HepG2 (cell line): ENCODE data around the gene SLC22A5. TPM values are rescaled to one million over a fixed set of nuclear protein-coding genes. Genes with fewer than 3 reads are reported as not detected.

Experiments used
- EP300 ChIP-seq, 3 experiments: sonication (generic) in 1 of 3; formaldehyde crosslinking in 1 of 3; IDR thresholded peaks; 2 replicates each; pipeline versions ENCODE4 v1.5.1 to v1.6.1; 2011 to 2020; ENCODE audit warnings: low read depth in 2 of 3, low read length in 2 of 3, borderline replicate concordance in 1 of 3, improper control_type of control experiment in 1 of 3, mild to moderate bottlenecking in 1 of 3, missing genetic modification reagents in 1 of 3, moderate library complexity in 1 of 3
- FLYWCH1 ChIP-seq: sonication (generic); formaldehyde crosslinking; IDR thresholded peaks from 2 replicates; pipeline ENCODE4 v1.8.1; 2023; ENCODE audit warnings: mild to moderate bottlenecking, missing genetic modification reagents
- HNF4G ChIP-seq, 2 experiments: sonication (generic) in 1 of 2; formaldehyde crosslinking in 1 of 2; IDR thresholded peaks; 2 replicates each; pipeline versions ENCODE4 v1.4.0 to v1.6.1; 2011 to 2020; ENCODE audit warnings: borderline replicate concordance in 2 of 2, low read depth in 2 of 2, mild to moderate bottlenecking in 2 of 2, low read length in 1 of 2, missing genetic modification reagents in 1 of 2, moderate library complexity in 1 of 2
- HNRNPH1 ChIP-seq: fragments of 200-400 bp; formaldehyde crosslinking; optimal IDR thresholded peaks from 2 replicates; pipeline ENCODE3; 2017; ENCODE audit warnings: mild to moderate bottlenecking, low read depth, low read length
- HOXA5 ChIP-seq: sonication (generic); formaldehyde crosslinking; IDR thresholded peaks from 2 replicates; pipeline ENCODE4 v1.4.0; 2020; ENCODE audit warnings: missing genetic modification reagents
- MTF1 ChIP-seq: sonication (generic); formaldehyde crosslinking; IDR thresholded peaks from 2 replicates; pipeline ENCODE4 v1.5.0; 2020; ENCODE audit warnings: missing genetic modification reagents
- MYNN ChIP-seq: sonication (generic); formaldehyde crosslinking; IDR thresholded peaks from 2 replicates; pipeline ENCODE4 v1.4.0; 2020; ENCODE audit warnings: mild to moderate bottlenecking, low read depth, missing genetic modification reagents
- MZF1 ChIP-seq: sonication (generic); formaldehyde crosslinking; IDR thresholded peaks from 2 replicates; pipeline ENCODE4 v1.8.1; 2023; ENCODE audit warnings: mild to moderate bottlenecking, missing genetic modification reagents, borderline replicate concordance
- NONO ChIP-seq, 2 experiments: fragments of 450-650 bp in 1 of 2; sonication (generic) in 1 of 2; formaldehyde crosslinking in 1 of 2; IDR thresholded peaks in 1 of 2; conservative IDR thresholded peaks in 1 of 2; 2 replicates each; pipeline versions ENCODE4 v1.6.1 to v1.8.0; 2017 to 2022; ENCODE audit warnings: mild to moderate bottlenecking in 1 of 2, missing genetic modification reagents in 1 of 2, moderate library complexity in 1 of 2
- PHF20 ChIP-seq: sonication (generic); formaldehyde crosslinking; IDR thresholded peaks from 2 replicates; pipeline ENCODE4 v1.5.0; 2020; ENCODE audit warnings: mild to moderate bottlenecking, missing genetic modification reagents
- RNF2 ChIP-seq: fragments of 450-650 bp; conservative IDR thresholded peaks from 2 replicates; pipeline ENCODE4 v1.6.1; 2016; ENCODE audit warnings: low read depth
- RXRB ChIP-seq: IDR thresholded peaks from 2 replicates; pipeline ENCODE4 v1.6.1; 2016; ENCODE audit warnings: borderline replicate concordance, missing genetic modification reagents, missing compliant biosample characterization
- SAFB2 ChIP-seq: sonication (generic); formaldehyde crosslinking; IDR thresholded peaks from 2 replicates; pipeline ENCODE4 v1.5.1; 2020; ENCODE audit warnings: missing genetic modification reagents, low read depth, mild to moderate bottlenecking, borderline replicate concordance
- SIN3A ChIP-seq: IDR thresholded peaks from 2 replicates; pipeline ENCODE4 v1.6.1; 2011; ENCODE audit warnings: low read depth, mild to moderate bottlenecking, control low read depth, low read length, borderline replicate concordance
- SRSF9 ChIP-seq: fragments of 200-400 bp; formaldehyde crosslinking; IDR thresholded peaks from 2 replicates; pipeline ENCODE4 v1.6.1; 2018; ENCODE audit warnings: borderline replicate concordance, mild to moderate bottlenecking, low read depth, low read length; ENCODE audit not compliant: insufficient read depth, poor library complexity, severe bottlenecking
- ZC3H13 ChIP-seq: sonication (generic); formaldehyde crosslinking; IDR thresholded peaks from 2 replicates; pipeline ENCODE4 v1.8.1; 2023; ENCODE audit warnings: mild to moderate bottlenecking, missing genetic modification reagents, moderate library complexity
- ZMYM3 ChIP-seq: sonication (generic); formaldehyde crosslinking; IDR thresholded peaks from 2 replicates; pipeline ENCODE4 v1.5.1; 2020; ENCODE audit warnings: mild to moderate bottlenecking, missing genetic modification reagents
- ZNF121 ChIP-seq: sonication (generic); formaldehyde crosslinking; IDR thresholded peaks from 2 replicates; pipeline ENCODE4 v1.5.0; 2020; ENCODE audit warnings: mild to moderate bottlenecking, missing genetic modification reagents
- ZNF44 ChIP-seq: sonication (generic); formaldehyde crosslinking; IDR thresholded peaks from 2 replicates; pipeline ENCODE4 v1.5.1; 2020; ENCODE audit warnings: mild to moderate bottlenecking, missing genetic modification reagents
- ZNF557 ChIP-seq: sonication (generic); formaldehyde crosslinking; IDR thresholded peaks from 2 replicates; pipeline ENCODE4 v1.4.0; 2020; ENCODE audit warnings: missing genetic modification reagents
- ZNF674 ChIP-seq: sonication (generic); formaldehyde crosslinking; IDR thresholded peaks from 2 replicates; pipeline ENCODE4 v1.5.0; 2020; ENCODE audit warnings: low read depth, mild to moderate bottlenecking, missing genetic modification reagents
- ZNF777 ChIP-seq: sonication (generic); formaldehyde crosslinking; IDR thresholded peaks from 2 replicates; pipeline ENCODE4 v1.4.0; 2020; ENCODE audit warnings: missing genetic modification reagents
- polyA plus RNA-seq, 8 experiments: library from polyadenylated mRNA; depleted of rRNA in 3 of 8; stranded (reverse) in 7 of 8; unstranded in 1 of 8; fragments of >200 nt; fragmentation: Illumina TruSeq in 4 of 8; extraction: Trizol in 4 of 8; gene quantifications; 2 replicates each; pipeline versions ENCODE4 v1.2.1 to v1.2.3, GENCODE V29; 2011 to 2016; ENCODE audit warnings: low read depth in 4 of 8, missing spikeins in 1 of 8, mixed read lengths in 1 of 8; ENCODE audit not compliant: insufficient read depth in 1 of 8
- total RNA-seq, 5 experiments: library from RNA; depleted of rRNA; stranded (reverse); fragments of >200 nt; fragmentation: Illumina TruSeq; extraction: Trizol; gene quantifications; 2 replicates each; pipeline ENCODE4 v1.2.3, GENCODE V29; 2016; ENCODE audit warnings: low read depth in 1 of 5
- TF ChIP-seq, protein P1 (sequence below): sonication (generic); formaldehyde crosslinking; IDR thresholded peaks from 2 replicates; pipeline ENCODE4 v1.8.0; 2022; ENCODE audit warnings: missing genetic modification reagents, mild to moderate bottlenecking, borderline replicate concordance
- TF ChIP-seq, protein P2 (sequence below): sonication (generic); formaldehyde crosslinking; IDR thresholded peaks from 2 replicates; pipeline ENCODE4 v1.4.0; 2020; ENCODE audit warnings: mild to moderate bottlenecking, missing genetic modification reagents
- TF ChIP-seq, protein P3 (sequence below): sonication (generic); formaldehyde crosslinking; IDR thresholded peaks from 2 replicates; pipeline ENCODE4 v1.5.0; 2020; ENCODE audit warnings: missing genetic modification reagents

Gene SLC22A5
- total and polyA plus RNA-seq, 2 of the 13 experiments (the other 11 are each of a cell fraction or from before 2014, with no cell fraction given), result 7.1 to 15.1 TPM

DNA sequence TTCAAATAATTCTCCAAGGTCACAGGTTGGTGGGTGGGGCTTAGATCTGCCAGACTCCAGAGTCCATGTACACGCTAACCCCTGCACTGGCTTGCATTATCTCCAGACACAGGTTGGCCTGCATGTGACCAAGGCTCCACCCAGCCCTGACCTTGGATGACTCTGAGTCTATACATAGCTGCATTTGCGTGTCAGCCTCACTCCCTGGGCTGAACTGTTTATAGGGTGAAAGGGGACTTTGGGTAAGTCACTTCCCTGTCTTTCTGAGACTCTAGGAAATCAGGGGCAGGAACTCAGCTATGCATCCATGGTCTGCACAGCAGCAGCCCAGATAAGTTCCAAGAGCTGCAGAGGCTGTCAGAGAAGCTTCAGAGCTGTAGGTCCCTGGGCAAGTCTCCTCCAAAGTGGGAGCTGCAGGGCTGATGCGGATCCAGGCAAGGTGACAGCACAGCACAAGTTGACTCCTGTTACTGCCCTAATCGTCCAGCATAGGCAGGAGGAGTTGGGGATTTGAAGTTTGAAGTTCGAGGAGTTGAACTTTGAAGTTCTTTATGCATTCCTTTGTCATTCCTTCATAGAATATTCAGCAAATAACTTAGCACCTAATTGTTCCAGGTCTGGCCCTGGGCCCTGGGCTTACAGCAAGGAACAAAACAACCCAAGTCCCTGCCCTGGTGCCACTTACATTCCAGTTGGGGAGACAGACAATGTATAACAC, 53.4 kb downstream of the SLC22A5 start (continued):
- TF ChIP-seq SRSF9 (no peak), HNRNPH1 (no peak), ZC3H13 (no peak), NONO (IDR thresholded peaks at IDR 0.05) (no peak), NONO (CRISPR knock-in tag; conservative IDR thresholded peaks at IDR 0.05) (no peak), HNF4G (IDR thresholded peaks at IDR 0.05; ENCODE audit: borderline replicate concordance, low read depth, low read length) (peak; percentile 39; the same call in 1 of the 2 replicates), HNF4G (CRISPR knock-in tag; IDR thresholded peaks at IDR 0.05; ENCODE audit: borderline replicate concordance, low read depth) (no peak), MYNN (CRISPR knock-in tag) (no peak), RNF2 (no peak), RXRB (CRISPR knock-in tag) (peak; percentile 99), ZNF121 (CRISPR knock-in tag) (no peak), ZMYM3 (CRISPR knock-in tag) (no peak; the same call in 1 of the 2 replicates), ZNF674 (no peak), ZNF777 (no peak), SIN3A (no peak), SAFB2 (CRISPR knock-in tag) (no peak), MZF1 (CRISPR knock-in tag) (no peak), HOXA5 (CRISPR knock-in tag) (no peak), FLYWCH1 (CRISPR knock-in tag) (no peak), MTF1 (CRISPR knock-in tag) (no peak), ZNF557 (CRISPR knock-in tag) (no peak), ZNF44 (CRISPR knock-in tag) (no peak), EP300 (IDR thresholded peaks at IDR 0.05; ENCODE audit: low read depth in 2 of 2, low read length in 2 of 2) (peak; percentile 43 to 56; a peak in 3 of 4 replicates), EP300 (CRISPR knock-in tag; IDR thresholded peaks at IDR 0.05; ENCODE audit: borderline replicate concordance) (0 out of 2 replicates have a peak, but pooled peaks have one; percentile 46), PHF20 (CRISPR knock-in tag) (no peak)
- TF ChIP-seq, protein P1, sequence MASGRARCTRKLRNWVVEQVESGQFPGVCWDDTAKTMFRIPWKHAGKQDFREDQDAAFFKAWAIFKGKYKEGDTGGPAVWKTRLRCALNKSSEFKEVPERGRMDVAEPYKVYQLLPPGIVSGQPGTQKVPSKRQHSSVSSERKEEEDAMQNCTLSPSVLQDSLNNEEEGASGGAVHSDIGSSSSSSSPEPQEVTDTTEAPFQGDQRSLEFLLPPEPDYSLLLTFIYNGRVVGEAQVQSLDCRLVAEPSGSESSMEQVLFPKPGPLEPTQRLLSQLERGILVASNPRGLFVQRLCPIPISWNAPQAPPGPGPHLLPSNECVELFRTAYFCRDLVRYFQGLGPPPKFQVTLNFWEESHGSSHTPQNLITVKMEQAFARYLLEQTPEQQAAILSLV (CRISPR knock-in tag), result no peak
- TF ChIP-seq, protein P2, sequence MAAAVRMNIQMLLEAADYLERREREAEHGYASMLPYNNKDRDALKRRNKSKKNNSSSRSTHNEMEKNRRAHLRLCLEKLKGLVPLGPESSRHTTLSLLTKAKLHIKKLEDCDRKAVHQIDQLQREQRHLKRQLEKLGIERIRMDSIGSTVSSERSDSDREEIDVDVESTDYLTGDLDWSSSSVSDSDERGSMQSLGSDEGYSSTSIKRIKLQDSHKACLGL (CRISPR knock-in tag), result no peak
- TF ChIP-seq, protein P3, sequence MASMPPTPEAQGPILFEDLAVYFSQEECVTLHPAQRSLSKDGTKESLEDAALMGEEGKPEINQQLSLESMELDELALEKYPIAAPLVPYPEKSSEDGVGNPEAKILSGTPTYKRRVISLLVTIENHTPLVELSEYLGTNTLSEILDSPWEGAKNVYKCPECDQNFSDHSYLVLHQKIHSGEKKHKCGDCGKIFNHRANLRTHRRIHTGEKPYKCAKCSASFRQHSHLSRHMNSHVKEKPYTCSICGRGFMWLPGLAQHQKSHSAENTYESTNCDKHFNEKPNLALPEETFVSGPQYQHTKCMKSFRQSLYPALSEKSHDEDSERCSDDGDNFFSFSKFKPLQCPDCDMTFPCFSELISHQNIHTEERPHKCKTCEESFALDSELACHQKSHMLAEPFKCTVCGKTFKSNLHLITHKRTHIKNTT, result no peak
